Esophagus squamous epithelium (tissue), 5 donors: Measurements from ENCODE around the gene RALGPS2. TPM values are rescaled to one million over a fixed set of nuclear protein-coding genes. Genes with fewer than 3 reads are reported as not detected.

ENCODE experiments used
- DNase-seq: peaks from one replicate; lab custom pipeline; 2025; lab: John Stamatoyannopoulos, UW
- H3K27ac ChIP-seq, 4 donors: fragments of 200-600 bp; sonication (generic); one replicate each; pipeline ENCODE4 v1.5.1; 2016 to 2019; ENCODE audit warnings: mild to moderate bottlenecking in 1 of 4
- H3K27me3 ChIP-seq, 4 donors: fragments of 200-600 bp; sonication (generic); 1 replicate in 3 of 4; 2 replicates in 1 of 4; pipeline versions ENCODE4 v1.5.1 to v1.6.0; 2017 to 2021; ENCODE audit warnings: antibody characterized with exemption in 1 of 4
- H3K36me3 ChIP-seq, 3 donors: fragments of 200-600 bp; sonication (generic); one replicate each; pipeline ENCODE4 v1.5.1; 2016 to 2019
- H3K4me1 ChIP-seq, 3 donors: fragments of 200-600 bp; sonication (generic); one replicate each; pipeline ENCODE4 v1.5.1; 2017 to 2019
- H3K4me3 ChIP-seq, 4 donors: fragments of 200-600 bp; sonication (generic); 1 replicate in 3 of 4; 2 replicates in 1 of 4; pipeline ENCODE4 v1.5.1; 2016 to 2019; ENCODE audit warnings: mild to moderate bottlenecking in 2 of 4, moderate library complexity in 1 of 4
- H3K9me3 ChIP-seq, 3 donors: fragments of 200-600 bp; sonication (generic); one replicate each; pipeline ENCODE4 v1.5.1; 2016 to 2019
- CTCF ChIP-seq, 6 experiments: fragments of 450-650 bp in 4 of 6; fragments of 200-600 bp in 2 of 6; sonication (generic) in 2 of 6; IDR thresholded peaks; one replicate each; pipeline ENCODE4 v1.5.1; 2016 to 2019; ENCODE audit warnings: antibody characterized with exemption in 6 of 6, mild to moderate bottlenecking in 4 of 6, moderate library complexity in 4 of 6
- POLR2A ChIP-seq, 4 donors: fragments of 450-650 bp; IDR thresholded peaks; one replicate each; pipeline ENCODE4 v1.6.1; 2017; ENCODE audit warnings: antibody characterized with exemption in 4 of 4, mild to moderate bottlenecking in 4 of 4, moderate library complexity in 3 of 4
- WGBS, 2 donors: methylation state at CpG; one replicate each; pipeline ENCODE4 v1.1.5; 2018; 5-methylcytosine and 5-hydroxymethylcytosine counted together
- intact Hi-C: fragments of 100-400 bp; cut with DNase I; formaldehyde crosslinking; loops from one replicate; pipeline ENCODE4 v1.15.0; 2022
- total RNA-seq, 4 donors: library from RNA; depleted of rRNA; stranded (reverse); fragments of >200 nt; gene quantifications; one replicate each; pipeline ENCODE4 v1.1.0, GENCODE V29; 2016
- donor health status: DM: yes; HTN: yes; CAD: no.

The RALGPS2 gene
- total RNA-seq, 4 donors from 2014 or later, result 24.2 to 35.2 (median 26.9) TPM

DNA sequence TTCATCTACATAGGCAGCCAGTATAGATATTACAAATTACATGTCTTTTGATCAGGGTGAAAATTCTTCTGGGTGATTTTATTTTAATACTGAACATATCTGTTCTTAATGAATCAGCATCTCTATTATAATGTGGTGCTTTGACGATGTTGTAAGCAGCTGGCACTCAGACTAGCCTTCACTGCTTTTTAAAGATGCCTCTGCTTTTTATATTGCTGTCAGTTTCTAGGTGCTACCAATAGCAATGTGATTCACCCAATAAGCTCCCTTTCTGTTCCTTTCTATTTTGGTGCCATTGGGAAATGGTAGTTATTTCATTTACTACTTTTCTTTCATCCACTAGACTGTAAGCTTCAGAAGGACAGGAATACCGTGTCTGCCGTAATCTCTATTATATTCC is 156.9 kb downstream of the RALGPS2 start:
- Histone ChIP-seq H3K4me3 (no peak overlapping the region), H3K27ac (no peak overlapping the region), H3K4me1 (no peaks in the 10 kb centered on the region), H3K36me3 (peaks cover 0 to 27% (median 0%) of the 10 kb centered on the region in 3 donors), H3K9me3 (no peaks in the 10 kb centered on the region), H3K27me3 (no peaks in the 10 kb centered on the region)
- intact Hi-C loops, result no loop called here
- DNase-seq, result no peak
- 90 to 91% methylated on average over 3 of the region's 3 CpGs for WGBS, 2 donors
- TF ChIP-seq POLR2A (IDR thresholded peaks at IDR 0.05) (no peak), CTCF (IDR thresholded peaks at IDR 0.05) (no peak)

DNA sequence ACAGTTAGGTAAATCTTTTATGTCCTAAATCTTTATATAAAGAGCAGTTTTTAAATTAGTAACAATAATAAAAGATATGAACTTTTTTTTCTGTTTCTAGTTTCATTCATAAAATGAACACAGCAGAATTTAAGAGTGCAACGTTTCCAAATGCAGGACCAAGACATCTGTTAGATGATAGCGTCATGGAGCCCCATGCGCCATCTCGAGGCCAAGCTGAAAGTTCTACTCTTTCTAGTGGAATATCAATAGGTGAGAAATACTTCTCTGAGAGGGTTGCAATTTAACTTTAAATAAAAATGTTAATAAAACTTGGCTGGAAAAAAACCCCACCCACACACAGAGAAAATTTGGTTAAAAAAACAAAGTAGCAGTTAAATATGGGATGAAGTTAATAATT is 160.8 kb downstream of the RALGPS2 start:
- DNase-seq, result no peak
- no peaks in the 10 kb centered on the region for H3K9me3 ChIP-seq
- intact Hi-C loops, result no loop called here
- H3K27ac ChIP-seq, result no peak overlapping the region
- no peaks in the 10 kb centered on the region for H3K4me1 ChIP-seq
- TF ChIP-seq CTCF (IDR thresholded peaks at IDR 0.05), result no peak
- TF ChIP-seq POLR2A (IDR thresholded peaks at IDR 0.05), result no peak
- no peak overlapping the region for H3K4me3 ChIP-seq
- H3K36me3 ChIP-seq, result peaks cover 0 to 51% (median 0%) of the 10 kb centered on the region in 3 donors
- 88 to 90% methylated on average over 4 of the region's 4 CpGs for WGBS, 2 donors
- H3K27me3 ChIP-seq, result no peaks in the 10 kb centered on the region

DNA sequence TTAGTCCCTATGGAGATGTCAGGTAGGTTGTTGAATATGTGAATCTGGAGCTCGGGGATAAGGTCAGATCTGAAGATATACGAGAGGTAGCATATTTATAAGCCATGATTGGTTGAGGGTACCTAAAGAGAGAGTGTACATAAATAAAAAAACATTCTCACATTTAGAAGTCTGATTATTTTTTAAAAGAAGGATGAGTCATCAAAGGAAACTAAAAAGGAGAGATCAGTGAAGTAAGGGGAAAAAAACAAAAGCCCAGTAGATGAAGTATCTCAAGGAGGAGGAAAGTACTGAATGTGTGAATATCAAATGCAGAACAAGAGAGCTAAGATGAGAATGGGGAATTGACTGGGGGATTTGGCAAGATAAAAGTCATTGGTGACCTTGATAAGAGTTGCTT is 161.5 kb downstream of the RALGPS2 start:
- H3K27me3 ChIP-seq, result no peaks in the 10 kb centered on the region
- no peaks in the 10 kb centered on the region for H3K9me3 ChIP-seq
- H3K4me3 ChIP-seq, result no peak overlapping the region
- peaks cover 0 to 44% (median 0%) of the 10 kb centered on the region in 3 donors for H3K36me3 ChIP-seq
- H3K4me1 ChIP-seq, result no peaks in the 10 kb centered on the region
- intact Hi-C loops, result no loop called here
- no peak overlapping the region for H3K27ac ChIP-seq
- DNase-seq, result no peak
- TF ChIP-seq CTCF (IDR thresholded peaks at IDR 0.05), result no peak
- TF ChIP-seq POLR2A (IDR thresholded peaks at IDR 0.05), result no peak
- WGBS, 2 donors, result 93 to 100% methylated on average over 2 of the region's 2 CpGs

- Histone ChIP-seq H3K27me3 (no peaks in the 10 kb centered on the region), H3K9me3 (no peaks in the 10 kb centered on the region), H3K4me1 (no peaks in the 10 kb centered on the region), H3K36me3 (peaks cover 0 to 39% (median 0%) of the 10 kb centered on the region in 3 donors), H3K4me3 (no peak overlapping the region), H3K27ac (no peak overlapping the region)
- DNase-seq, result no peak
- intact Hi-C loops, result no loop called here
- TF ChIP-seq POLR2A (IDR thresholded peaks at IDR 0.05) (no peak), CTCF (IDR thresholded peaks at IDR 0.05) (no peak)
These were observed 170.9 kb downstream of the RALGPS2 start for GRCh38 chr1:178895928-178896327.

- Histone ChIP-seq H3K27me3 (no peaks in the 10 kb centered on the region), H3K4me1 (no peaks in the 10 kb centered on the region), H3K36me3 (peaks cover 0 to 38% (median 0%) of the 10 kb centered on the region in 3 donors), H3K27ac (no peak overlapping the region), H3K4me3 (no peak overlapping the region), H3K9me3 (no peaks in the 10 kb centered on the region)
- intact Hi-C loops, result no loop called here
- no peak for DNase-seq
- WGBS, 2 donors, result 91 to 94% methylated on average over 1 of the region's 1 CpG
- TF ChIP-seq POLR2A (IDR thresholded peaks at IDR 0.05) (no peak), CTCF (IDR thresholded peaks at IDR 0.05) (no peak)
These were observed 173.4 kb downstream of the RALGPS2 start for GRCh38 chr1:178898401-178898800.
